Measurements from ENCODE around the gene KRT35.

KRT35 gene

GRCh38 chr17:41475421-41475820 is 5.5 kb downstream of the KRT35 start:
- TF ChIP-seq GATA1 (IDR thresholded peaks at IDR 0.05; ENCODE audit: low read depth, low read length) (no peak), POLR2A (IDR thresholded peaks at IDR 0.05; ENCODE audit: low read length) (no peak)
- no peak for DNase-seq

DNA sequence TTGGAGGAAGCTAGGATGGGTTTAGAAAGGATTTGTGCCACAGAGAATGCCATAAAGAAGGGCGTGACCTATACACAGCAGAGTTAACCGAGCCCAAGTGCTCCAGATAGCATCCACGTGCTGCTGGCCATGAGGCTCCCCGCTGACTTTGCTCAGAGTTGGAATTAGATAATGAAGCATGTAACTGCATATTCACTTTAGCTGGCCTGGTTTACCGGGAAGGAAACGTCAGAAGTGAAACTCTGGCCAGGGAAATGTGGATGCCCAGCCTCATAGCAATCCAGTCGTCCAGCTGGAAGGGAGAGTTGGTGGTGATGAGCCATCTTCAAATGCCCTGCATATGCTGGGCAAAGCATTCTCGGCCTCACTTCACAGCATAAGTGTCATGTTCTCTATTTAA is 6.1 kb downstream of the KRT35 start:
- DNase-seq: no peak
- TF ChIP-seq POLR2A (IDR thresholded peaks at IDR 0.05; ENCODE audit: low read length): no peak
- no peak for TF ChIP-seq GATA1 (IDR thresholded peaks at IDR 0.05; ENCODE audit: low read depth, low read length)

DNA sequence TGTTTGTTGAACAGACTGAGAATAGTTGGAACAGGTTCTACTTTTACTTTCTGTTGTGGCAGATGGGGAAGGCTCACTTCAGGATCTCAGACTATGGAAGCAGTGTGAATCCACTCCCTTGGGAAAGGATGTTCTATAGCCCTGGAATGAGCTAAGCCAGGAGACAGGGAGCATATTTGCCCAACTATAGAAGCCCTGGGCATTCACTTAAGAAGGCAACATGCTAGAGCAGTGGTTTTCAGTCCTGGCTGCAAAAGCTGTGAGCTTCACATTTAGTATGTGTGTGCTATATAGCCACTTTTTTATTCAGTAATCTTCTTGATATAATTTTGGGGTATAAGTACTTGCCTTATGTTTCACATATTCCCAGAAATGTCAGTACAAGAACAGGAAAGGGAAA is 12.6 kb downstream of the KRT35 start:
- TF ChIP-seq POLR2A (IDR thresholded peaks at IDR 0.05; ENCODE audit: low read length) (no peak), GATA1 (IDR thresholded peaks at IDR 0.05; ENCODE audit: low read depth, low read length) (no peak)
- DNase-seq: no peak

- DNase-seq: no peak
- TF ChIP-seq POLR2A (IDR thresholded peaks at IDR 0.05; ENCODE audit: low read length) (no peak), GATA1 (IDR thresholded peaks at IDR 0.05; ENCODE audit: low read depth, low read length) (no peak)
Measured at GRCh38 chr17:41467561-41467960, 13.4 kb downstream of the KRT35 start.

DNA sequence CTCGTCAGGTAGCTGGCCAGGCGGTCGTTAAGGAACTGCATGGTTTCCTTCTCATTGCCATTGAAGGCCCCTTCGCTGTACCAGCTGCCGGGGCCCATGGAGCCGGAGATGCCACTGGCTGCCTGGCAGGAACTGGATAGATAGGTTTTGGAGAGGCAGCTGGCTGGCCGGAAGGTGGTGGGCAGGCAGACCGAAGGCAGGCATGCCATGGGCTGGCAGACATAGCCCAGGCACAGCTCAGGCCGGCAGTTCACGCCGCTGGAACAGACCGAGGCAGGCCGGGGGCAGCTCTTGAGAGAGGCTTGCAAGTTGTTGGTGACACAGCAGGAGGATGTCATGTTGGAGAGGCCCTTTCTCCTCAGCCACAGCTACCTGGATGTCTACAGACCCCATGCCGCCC is 14.0 kb downstream of the KRT35 start, which contains the start of gene KRT32:
Gene KRT32, minus strand, starts transcription at position 399 of the 400 bp plus-strand sequence. Its CDS starts 61 bp downstream, at position 338.
- DNase-seq: no peak
- TF ChIP-seq POLR2A (IDR thresholded peaks at IDR 0.05; ENCODE audit: low read length) (no peak), GATA1 (IDR thresholded peaks at IDR 0.05; ENCODE audit: low read depth, low read length) (no peak)

GRCh38 chr17:41464682-41465081 is 16.3 kb downstream of the KRT35 start:
- DNase-seq: no peak
- TF ChIP-seq POLR2A (IDR thresholded peaks at IDR 0.05; ENCODE audit: low read length): no peak
- no peak for TF ChIP-seq GATA1 (IDR thresholded peaks at IDR 0.05; ENCODE audit: low read depth, low read length)

DNA sequence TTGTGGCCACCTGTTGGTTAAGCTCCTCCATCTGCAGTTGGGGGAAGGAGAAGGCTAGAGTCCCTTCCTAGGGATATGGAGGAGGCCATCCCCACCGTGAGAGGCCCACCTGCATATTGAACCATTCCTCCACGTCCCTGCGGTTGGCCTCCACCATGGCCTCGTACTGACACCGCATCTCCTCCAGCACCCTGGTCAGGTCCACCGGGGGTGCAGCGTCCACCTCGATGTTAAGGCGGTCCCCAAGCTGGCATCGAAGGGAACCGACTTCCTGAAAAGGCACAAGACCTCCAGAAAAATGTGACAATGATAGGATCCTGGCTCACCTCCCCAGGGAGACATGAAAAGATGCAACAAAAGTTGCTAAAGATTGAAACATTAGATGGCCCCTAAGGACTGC is 16.8 kb downstream of the KRT35 start:
- TF ChIP-seq GATA1 (IDR thresholded peaks at IDR 0.05; ENCODE audit: low read depth, low read length): no peak
- no peak for TF ChIP-seq POLR2A (IDR thresholded peaks at IDR 0.05; ENCODE audit: low read length)
- no peak for DNase-seq

DNA sequence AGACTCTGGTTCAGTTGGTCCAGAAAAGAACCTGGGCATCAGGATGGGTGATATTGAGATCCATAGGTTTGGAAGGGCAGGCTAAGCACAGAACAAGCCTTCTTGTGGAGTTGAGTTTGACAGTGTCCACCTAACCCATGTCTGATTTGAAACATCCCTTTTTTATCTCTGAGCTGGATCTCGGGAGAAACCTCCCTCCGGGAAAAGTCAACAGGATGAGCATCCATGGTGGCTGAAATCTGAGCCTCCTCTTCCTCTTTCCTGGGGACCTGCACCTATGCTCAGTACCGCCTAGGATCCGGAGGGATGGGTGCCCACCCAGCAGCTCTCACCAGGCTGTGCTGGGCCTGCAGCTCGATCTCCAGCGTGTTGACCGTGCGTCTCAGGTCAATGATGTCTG is 17.2 kb downstream of the KRT35 start:
- no peak for DNase-seq
- TF ChIP-seq POLR2A (IDR thresholded peaks at IDR 0.05; ENCODE audit: low read length) (no peak), GATA1 (IDR thresholded peaks at IDR 0.05; ENCODE audit: low read depth, low read length) (no peak)

GRCh38 chr17:41462705-41463104 is 18.2 kb downstream of the KRT35 start:
- TF ChIP-seq GATA1 (IDR thresholded peaks at IDR 0.05; ENCODE audit: low read depth, low read length) (no peak), POLR2A (IDR thresholded peaks at IDR 0.05; ENCODE audit: low read length) (no peak)
- DNase-seq: no peak

- DNase-seq: no peak
- TF ChIP-seq POLR2A (IDR thresholded peaks at IDR 0.05; ENCODE audit: low read length) (no peak), GATA1 (IDR thresholded peaks at IDR 0.05; ENCODE audit: low read depth, low read length) (no peak)
Measured at GRCh38 chr17:41457676-41458075, 23.3 kb downstream of the KRT35 start.

- no peak for DNase-seq
Measured at GRCh38 chr17:41456204-41456603, 24.7 kb downstream of the KRT35 start.

GRCh38 chr17:41455236-41455635 is 25.7 kb downstream of the KRT35 start:
- DNase-seq: no peak
- TF ChIP-seq POLR2A (IDR thresholded peaks at IDR 0.05; ENCODE audit: low read length): no peak

More at GRCh38 chr17:41456204-41456603, 24.7 kb downstream of the KRT35 start:
- TF ChIP-seq GATA1 (IDR thresholded peaks at IDR 0.05; ENCODE audit: low read depth, low read length) (no peak), POLR2A (IDR thresholded peaks at IDR 0.05; ENCODE audit: low read length) (no peak)

GRCh38 chr17:41453066-41453465 is 27.9 kb downstream of the KRT35 start:
- no peak for TF ChIP-seq GATA1 (IDR thresholded peaks at IDR 0.05; ENCODE audit: low read depth, low read length)
- no peak for TF ChIP-seq POLR2A (IDR thresholded peaks at IDR 0.05; ENCODE audit: low read length)
- no peak for DNase-seq

- DNase-seq: no peak
- no peak for TF ChIP-seq GATA1 (IDR thresholded peaks at IDR 0.05; ENCODE audit: low read depth, low read length)
- no peak for TF ChIP-seq POLR2A (IDR thresholded peaks at IDR 0.05; ENCODE audit: low read length)
Measured at GRCh38 chr17:41452281-41452680, 28.7 kb downstream of the KRT35 start.

- no peak for TF ChIP-seq POLR2A (IDR thresholded peaks at IDR 0.05; ENCODE audit: low read length)
- no peak for TF ChIP-seq GATA1 (IDR thresholded peaks at IDR 0.05; ENCODE audit: low read depth, low read length)
- no peak for DNase-seq
Measured at GRCh38 chr17:41451154-41451728, 29.7 kb downstream of the KRT35 start.

DNA sequence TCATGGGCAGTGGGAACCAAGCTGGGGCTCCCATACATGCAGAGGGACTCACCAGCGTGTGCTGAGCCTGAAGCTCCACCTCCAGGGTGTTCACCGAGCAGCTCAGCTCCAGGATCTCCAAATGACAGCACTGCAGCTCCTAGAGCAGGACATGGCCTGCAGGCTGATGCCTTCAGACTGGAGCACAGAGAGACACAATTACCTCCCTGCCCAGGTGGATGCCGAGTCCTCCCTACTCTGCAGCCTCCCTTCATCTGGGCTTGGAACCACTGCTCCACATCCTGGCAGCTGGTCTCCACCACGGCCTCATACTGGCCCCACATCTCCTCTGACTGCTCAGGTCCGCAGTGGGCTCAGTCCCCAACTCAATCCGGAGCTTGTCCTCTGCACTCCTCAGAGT is 31.9 kb downstream of the KRT35 start:
- TF ChIP-seq POLR2A (IDR thresholded peaks at IDR 0.05; ENCODE audit: low read length) (no peak), GATA1 (IDR thresholded peaks at IDR 0.05; ENCODE audit: low read depth, low read length) (no peak)
- DNase-seq: no peak
